ENCODE data around the gene ECM1.
A peak's percentile ranks its signal among the peaks of the same experiment; 100 is the strongest.

The ECM1 gene

DNA sequence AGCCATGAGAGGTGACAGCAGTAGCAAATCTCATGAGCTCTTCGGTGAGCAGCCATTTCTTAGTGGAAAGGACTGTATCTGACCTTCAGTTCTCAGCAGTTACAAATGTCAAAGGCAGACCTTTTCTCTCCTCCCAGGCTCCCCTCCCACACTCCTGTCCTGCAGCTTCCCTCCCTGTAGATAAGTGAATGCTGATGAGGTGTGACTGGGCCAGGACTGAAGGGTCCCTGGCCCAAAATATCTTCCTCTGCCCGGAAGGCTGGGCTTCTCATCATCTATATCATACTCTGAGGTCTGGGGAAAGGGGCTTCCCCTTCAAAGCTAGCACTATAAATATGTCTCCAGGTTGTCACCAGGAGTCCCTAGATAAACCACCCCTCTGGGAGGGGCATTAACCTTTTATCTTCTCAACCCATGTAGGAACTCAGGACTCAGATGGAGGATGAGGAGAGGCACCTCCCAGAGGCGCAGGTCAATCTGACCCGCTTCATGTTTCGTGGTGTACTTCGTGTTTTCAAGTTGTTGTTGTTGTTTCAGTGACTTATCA lies 37.6 kb downstream of the ECM1 start:
- Histone ChIP-seq H3K4me1 (ENCODE audit: insufficient read depth, low read length) (peaks cover 6% of the 10 kb centered on the region; the same call in 1 of the 2 replicates), H3K9ac (ENCODE audit: low read depth, low read length) (no peak overlapping the region), H3K4me3 (ENCODE audit: low read length) (no peak overlapping the region), H3K27me3 (ENCODE audit: insufficient read depth, low read length) (peaks cover 26% of the 10 kb centered on the region), H3K36me3 (ENCODE audit: insufficient read depth, low read length) (no peaks in the 10 kb centered on the region), H3K9me3 (ENCODE audit: insufficient read depth, low read depth, low read length) (no peaks in the 10 kb centered on the region), H3K27ac (ENCODE audit: low read depth, low read length) (no peak overlapping the region)
- WGBS, result 94% methylated on average over 4 of the region's 6 CpGs

DNA sequence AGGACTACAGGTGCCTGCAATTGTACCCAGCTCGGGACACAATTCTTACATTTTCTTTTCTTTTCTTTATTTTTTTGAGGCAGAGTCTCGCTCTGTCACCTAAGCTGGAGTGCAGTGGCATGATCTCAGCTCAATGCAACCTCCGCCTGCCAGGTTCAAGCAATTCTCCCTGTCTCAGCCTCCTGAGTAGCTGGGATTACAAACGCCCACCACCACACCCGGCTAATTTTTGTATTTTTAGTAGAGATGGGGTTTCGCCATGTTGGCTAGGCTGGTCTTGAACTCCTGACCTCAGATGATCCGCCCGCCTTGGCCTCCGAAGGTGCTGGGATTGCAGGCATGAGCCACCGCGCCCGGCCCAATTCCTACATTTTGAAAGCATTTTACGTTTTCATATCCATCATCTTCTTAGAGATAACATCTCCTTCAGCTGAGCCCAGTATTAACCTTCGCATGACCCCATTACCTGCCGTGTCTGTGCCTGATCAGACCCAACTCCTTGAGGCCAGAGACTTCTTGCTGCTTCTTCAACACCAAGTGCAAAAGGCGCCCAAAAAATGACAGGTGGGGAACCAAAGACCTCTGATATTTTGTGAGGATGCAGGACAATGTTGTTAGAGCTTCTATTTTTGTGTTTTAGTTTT lies 38.5 kb downstream of the ECM1 start:
- 95% methylated on average over 16 of the region's 16 CpGs for WGBS

DNA sequence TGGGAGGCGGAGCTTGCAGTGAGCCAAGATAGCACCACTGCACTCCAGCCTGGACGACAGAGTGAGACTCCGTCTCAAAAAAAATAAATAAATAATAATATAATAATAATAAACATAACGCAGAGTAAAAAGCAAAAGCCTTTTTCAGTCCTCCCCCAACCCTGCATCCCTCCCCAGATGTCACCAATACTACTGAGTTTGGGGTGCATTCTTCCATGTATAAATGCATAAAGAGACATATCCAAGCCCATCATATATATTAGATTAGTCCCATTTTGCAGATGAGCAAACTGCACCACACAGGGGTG lies 40.4 kb downstream of the ECM1 start:
- H3K36me3 ChIP-seq (ENCODE audit: insufficient read depth, low read length), result no peaks in the 10 kb centered on the region
- peak overlapping the region; percentile 61 for H3K4me3 ChIP-seq (ENCODE audit: low read length)
- H3K27me3 ChIP-seq (ENCODE audit: insufficient read depth, low read length), result peaks cover 26% of the 10 kb centered on the region
- H3K27ac ChIP-seq (ENCODE audit: low read depth, low read length), result no peak overlapping the region
- H3K4me1 ChIP-seq (ENCODE audit: insufficient read depth, low read length), result peaks cover 19% of the 10 kb centered on the region
- H3K9ac ChIP-seq (ENCODE audit: low read depth, low read length), result peak overlapping the region; percentile 51; the same call in 1 of the 2 replicates
- WGBS, result 88% methylated on average over 1 of the region's 4 CpGs
- no peaks in the 10 kb centered on the region for H3K9me3 ChIP-seq (ENCODE audit: insufficient read depth, low read depth, low read length)

More for the DNA sequence above, 38.5 kb downstream of the ECM1 start:
- H3K9ac ChIP-seq (ENCODE audit: low read depth, low read length), result no peak overlapping the region
- no peaks in the 10 kb centered on the region for H3K9me3 ChIP-seq (ENCODE audit: insufficient read depth, low read depth, low read length)
- no peak overlapping the region for H3K4me3 ChIP-seq (ENCODE audit: low read length)
- H3K27me3 ChIP-seq (ENCODE audit: insufficient read depth, low read length), result peaks cover 26% of the 10 kb centered on the region
- H3K36me3 ChIP-seq (ENCODE audit: insufficient read depth, low read length), result no peaks in the 10 kb centered on the region
- peaks cover 11% of the 10 kb centered on the region; the same call in 1 of the 2 replicates for H3K4me1 ChIP-seq (ENCODE audit: insufficient read depth, low read length)
- H3K27ac ChIP-seq (ENCODE audit: low read depth, low read length), result no peak overlapping the region

DNA sequence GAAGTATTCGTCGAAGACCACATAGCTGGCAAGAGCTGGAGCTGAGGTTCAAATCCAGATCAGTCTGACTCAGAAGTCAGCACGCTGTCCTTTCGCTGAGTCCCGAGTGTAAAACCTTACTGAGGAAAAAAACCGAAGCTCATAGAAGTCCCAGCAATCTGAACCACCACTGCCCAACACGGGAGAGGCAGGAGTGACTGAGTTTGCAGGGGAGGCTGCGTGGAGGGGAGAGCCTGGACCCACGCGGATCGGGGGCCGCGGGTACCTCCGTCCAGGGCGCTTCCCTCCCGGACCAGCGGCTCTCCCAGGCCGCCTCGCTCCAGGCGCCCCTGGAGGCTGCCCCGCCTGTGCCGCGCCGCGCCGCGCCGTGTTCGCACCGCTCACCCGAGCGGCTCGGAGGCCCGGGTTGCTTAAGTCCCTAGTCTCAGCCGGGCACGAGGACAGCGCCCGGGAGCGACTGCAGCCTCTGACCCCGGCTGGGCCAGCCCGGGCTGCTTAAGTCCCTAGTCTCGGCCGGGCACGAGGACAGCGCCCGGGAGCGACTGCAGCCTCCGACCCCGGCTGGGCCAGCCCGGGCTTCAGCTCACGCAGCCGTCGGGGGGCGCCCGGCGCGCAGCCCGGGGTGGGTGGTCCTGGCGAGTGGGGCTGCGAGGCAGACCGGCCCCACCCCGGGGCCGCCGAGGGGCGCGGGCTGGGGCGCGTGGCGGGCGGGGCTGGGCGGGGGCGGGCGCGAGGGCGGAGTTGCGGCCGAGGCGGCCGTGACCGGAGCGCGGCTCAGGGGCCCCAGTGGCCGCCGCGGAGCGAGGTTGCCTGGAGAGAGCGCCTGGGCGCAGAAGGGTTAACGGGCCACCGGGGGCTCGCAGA lies 41.0 kb downstream of the ECM1 start, which contains the start of gene ADAMTSL4:
Gene ADAMTSL4, plus strand, starts transcription at position 777 of the 864 bp plus-strand sequence. CDS start 2,881 bp downstream, outside the sequence.
- peak within 1 kb of the TSS; percentile 51 for H3K9ac ChIP-seq (ENCODE audit: low read depth, low read length)
- 1% methylated on average over 91 of the region's 91 CpGs for WGBS
- H3K36me3 ChIP-seq (ENCODE audit: insufficient read depth, low read length), result no peaks in the 10 kb centered on the region
- no peaks in the 10 kb centered on the region for H3K9me3 ChIP-seq (ENCODE audit: insufficient read depth, low read depth, low read length)
- H3K4me1 ChIP-seq (ENCODE audit: insufficient read depth, low read length), result peaks cover 19% of the 10 kb centered on the region
- H3K4me3 ChIP-seq (ENCODE audit: low read length), result peak within 1 kb of the TSS; percentile 61
- peaks cover 26% of the 10 kb centered on the region for H3K27me3 ChIP-seq (ENCODE audit: insufficient read depth, low read length)
- H3K27ac ChIP-seq (ENCODE audit: low read depth, low read length), result no peak within 1 kb of the TSS

DNA sequence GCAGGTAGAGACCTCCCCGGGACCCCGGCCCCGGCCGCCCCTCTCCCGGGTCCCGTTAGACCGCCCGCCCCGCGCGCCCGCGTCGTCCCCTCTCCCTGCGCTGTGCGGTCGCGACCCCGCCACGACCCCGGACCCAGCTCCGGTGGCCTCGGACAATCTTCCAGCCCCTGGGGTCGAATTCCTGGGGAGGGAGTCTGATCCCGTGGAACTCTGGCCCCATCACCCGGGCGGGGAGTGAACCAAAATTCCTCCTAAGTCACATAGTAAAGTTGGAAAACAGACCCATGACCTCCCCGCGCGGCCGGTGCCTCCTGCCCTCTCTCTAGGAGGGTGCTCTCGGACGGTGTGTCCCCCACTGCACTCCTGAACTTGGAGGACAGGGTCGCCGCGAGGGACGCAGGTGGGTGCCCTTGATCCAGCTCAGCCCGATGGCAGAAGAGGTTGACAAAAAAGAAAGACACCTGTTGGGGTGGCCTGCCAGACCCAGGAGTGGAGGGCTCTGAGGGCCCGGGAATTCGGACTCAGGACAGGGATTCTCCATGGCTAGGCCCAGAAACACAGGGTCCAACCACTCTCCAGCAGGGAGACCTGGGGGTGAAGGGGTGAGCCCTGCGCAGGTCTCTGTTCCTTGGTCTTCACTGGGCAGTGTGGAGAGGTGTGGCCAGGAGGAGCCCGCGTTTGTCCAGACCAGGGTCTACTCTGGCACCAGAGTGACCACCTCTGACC lies 41.8 kb downstream of the ECM1 start:
- Histone ChIP-seq H3K27me3 (ENCODE audit: insufficient read depth, low read length) (peaks cover 26% of the 10 kb centered on the region), H3K4me1 (ENCODE audit: insufficient read depth, low read length) (peaks cover 19% of the 10 kb centered on the region), H3K4me3 (ENCODE audit: low read length) (peak overlapping the region; percentile 61), H3K9ac (ENCODE audit: low read depth, low read length) (peak overlapping the region; percentile 40; the same call in 1 of the 2 replicates), H3K27ac (ENCODE audit: low read depth, low read length) (no peak overlapping the region), H3K9me3 (ENCODE audit: insufficient read depth, low read depth, low read length) (no peaks in the 10 kb centered on the region), H3K36me3 (ENCODE audit: insufficient read depth, low read length) (no peaks in the 10 kb centered on the region)
- WGBS, result 13% methylated on average over 43 of the region's 43 CpGs

GRCh38 chr1:150550222-150551050 lies 42.5 kb downstream of the ECM1 start:
- Histone ChIP-seq H3K27me3 (ENCODE audit: insufficient read depth, low read length) (peaks cover 26% of the 10 kb centered on the region), H3K4me3 (ENCODE audit: low read length) (no peak overlapping the region), H3K9ac (ENCODE audit: low read depth, low read length) (no peak overlapping the region), H3K4me1 (ENCODE audit: insufficient read depth, low read length) (peaks cover 19% of the 10 kb centered on the region), H3K36me3 (ENCODE audit: insufficient read depth, low read length) (no peaks in the 10 kb centered on the region; the same call in 1 of the 2 replicates), H3K27ac (ENCODE audit: low read depth, low read length) (no peak overlapping the region), H3K9me3 (ENCODE audit: insufficient read depth, low read depth, low read length) (no peaks in the 10 kb centered on the region)
- WGBS, result 65% methylated on average over 19 of the region's 22 CpGs

- Histone ChIP-seq H3K36me3 (ENCODE audit: insufficient read depth, low read length) (no peaks in the 10 kb centered on the region; the same call in 1 of the 2 replicates), H3K27ac (ENCODE audit: low read depth, low read length) (no peak overlapping the region), H3K4me1 (ENCODE audit: insufficient read depth, low read length) (peaks cover 20% of the 10 kb centered on the region), H3K27me3 (ENCODE audit: insufficient read depth, low read length) (peaks cover 26% of the 10 kb centered on the region), H3K9ac (ENCODE audit: low read depth, low read length) (no peak overlapping the region), H3K9me3 (ENCODE audit: insufficient read depth, low read depth, low read length) (no peaks in the 10 kb centered on the region), H3K4me3 (ENCODE audit: low read length) (no peak overlapping the region)
- 88% methylated on average over 11 of the region's 11 CpGs for WGBS
Observed at GRCh38 chr1:150551051-150551783, 43.3 kb downstream of the ECM1 start.

DNA sequence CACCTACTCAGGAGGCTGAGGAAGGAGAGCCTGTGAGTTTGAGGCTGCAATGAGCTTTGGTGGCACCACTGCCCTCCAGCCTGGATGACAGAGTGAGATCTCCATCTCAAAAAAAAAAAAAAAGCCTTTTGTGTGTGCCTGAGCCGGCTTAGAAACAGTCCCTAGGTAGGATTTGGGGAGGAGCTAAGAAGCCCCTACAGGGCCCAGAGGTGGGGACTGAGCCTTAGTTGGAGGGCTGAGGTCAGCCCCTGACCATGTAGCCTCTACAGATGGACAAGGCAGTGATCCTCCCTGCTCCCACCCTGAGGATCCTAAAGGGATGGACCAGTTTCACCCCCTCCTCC lies 43.8 kb downstream of the ECM1 start:
- H3K27ac ChIP-seq (ENCODE audit: low read depth, low read length), result no peak overlapping the region
- H3K9ac ChIP-seq (ENCODE audit: low read depth, low read length), result no peak overlapping the region

DNA sequence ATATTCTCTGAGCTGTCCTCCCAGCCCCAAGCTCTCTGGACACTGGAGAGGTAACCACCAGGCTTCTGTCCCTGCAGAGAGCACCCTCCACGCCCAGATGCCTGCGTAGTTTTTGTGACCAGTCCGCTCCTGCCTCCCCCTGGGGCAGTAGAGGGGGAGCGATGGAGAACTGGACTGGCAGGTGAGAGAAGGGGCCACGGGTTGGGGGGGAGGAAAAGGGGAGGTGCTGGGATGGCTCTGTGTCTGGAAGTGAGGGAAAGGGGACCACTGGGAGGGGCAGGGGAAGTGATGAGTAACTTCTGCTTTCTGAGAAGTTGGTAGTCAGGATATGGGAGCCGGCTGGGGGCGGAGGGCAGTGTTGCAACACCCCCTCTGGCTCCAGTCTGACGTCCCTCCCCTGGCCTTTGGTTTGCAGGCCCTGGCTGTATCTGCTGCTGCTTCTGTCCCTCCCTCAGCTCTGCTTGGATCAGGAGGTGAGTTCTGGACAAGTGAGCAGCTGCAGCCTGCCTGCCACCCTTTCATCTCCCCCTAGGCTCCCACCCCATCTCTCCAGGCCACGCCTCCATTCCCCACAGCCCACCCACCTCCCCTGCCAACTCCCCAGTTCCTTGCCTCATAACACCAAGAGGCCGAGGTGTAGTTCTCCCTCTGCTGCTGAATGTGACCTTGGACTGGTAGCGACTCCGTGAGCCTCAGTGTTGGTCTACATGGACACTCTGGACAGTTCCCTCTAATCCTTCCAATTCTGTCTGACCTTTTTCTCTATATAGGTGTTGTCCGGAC lies 44.4 kb downstream of the ECM1 start:
- peaks cover 25% of the 10 kb centered on the region for H3K4me1 ChIP-seq (ENCODE audit: insufficient read depth, low read length)
- H3K9me3 ChIP-seq (ENCODE audit: insufficient read depth, low read depth, low read length), result no peaks in the 10 kb centered on the region
- no peak overlapping the region for H3K27ac ChIP-seq (ENCODE audit: low read depth, low read length)
- 59% methylated on average over 13 of the region's 13 CpGs for WGBS
- no peaks in the 10 kb centered on the region; the same call in 1 of the 2 replicates for H3K36me3 ChIP-seq (ENCODE audit: insufficient read depth, low read length)
- no peak overlapping the region for H3K4me3 ChIP-seq (ENCODE audit: low read length)
- H3K9ac ChIP-seq (ENCODE audit: low read depth, low read length), result no peak overlapping the region
- H3K27me3 ChIP-seq (ENCODE audit: insufficient read depth, low read length), result peaks cover 26% of the 10 kb centered on the region

More for the DNA sequence above, 43.8 kb downstream of the ECM1 start:
- H3K4me1 ChIP-seq (ENCODE audit: insufficient read depth, low read length), result peaks cover 25% of the 10 kb centered on the region
- no peaks in the 10 kb centered on the region; the same call in 1 of the 2 replicates for H3K36me3 ChIP-seq (ENCODE audit: insufficient read depth, low read length)
- H3K4me3 ChIP-seq (ENCODE audit: low read length), result no peak overlapping the region
- peaks cover 26% of the 10 kb centered on the region for H3K27me3 ChIP-seq (ENCODE audit: insufficient read depth, low read length)
- H3K9me3 ChIP-seq (ENCODE audit: insufficient read depth, low read depth, low read length), result no peaks in the 10 kb centered on the region
- 13% methylated on average over 1 of the region's 1 CpG for WGBS
